GM19438 (cell line): ENCODE data around the gene CTSD.
A peak's percentile ranks its signal among the peaks of the same experiment; 100 is the strongest.
"Not testable (repeated sequence)": the region's sequence is repeated elsewhere in the genome, so short reads cannot be mapped to it uniquely, and the experiment has no call there.

Experiments
- ATAC-seq: cut with Tn5 transposase; IDR thresholded peaks from one replicate; pipeline ENCODE4 v1.9.1; 2021; ENCODE audit warnings: low read depth; ENCODE audit not compliant: unreplicated experiment

CTSD gene

GRCh38 chr11:1763796-1764661, at the start of gene CTSD:
Gene CTSD, minus strand, starts transcription at chr11:1763927. Its CDS starts 68 bp downstream, at chr11:1763859.
- ATAC-seq: peak; percentile 76

GRCh38 chr11:1813356-1813755, 49.6 kb upstream of the CTSD start:
- ATAC-seq: not testable (repeated sequence)

- no peak for ATAC-seq
Measured at GRCh38 chr11:1812801-1813200, 49.1 kb upstream of the CTSD start.

GRCh38 chr11:1812274-1812673, 48.5 kb upstream of the CTSD start:
- no peak for ATAC-seq

- no peak for ATAC-seq
Measured at GRCh38 chr11:1810761-1811160, 47.0 kb upstream of the CTSD start.

GRCh38 chr11:1807264-1807995, 43.7 kb upstream of the CTSD start:
- no peak for ATAC-seq

- no peak for ATAC-seq
Measured at GRCh38 chr11:1805525-1805924, 41.8 kb upstream of the CTSD start.

GRCh38 chr11:1803835-1804519, 40.2 kb upstream of the CTSD start:
- not testable (repeated sequence) for ATAC-seq

- ATAC-seq: no peak
Measured at GRCh38 chr11:1803246-1803645, 39.5 kb upstream of the CTSD start.

GRCh38 chr11:1797391-1798125, 33.8 kb upstream of the CTSD start:
- ATAC-seq: no peak

- ATAC-seq: no peak
Measured at GRCh38 chr11:1796413-1797011, 32.8 kb upstream of the CTSD start.

- ATAC-seq: no peak
Measured at GRCh38 chr11:1793081-1793480, 29.4 kb upstream of the CTSD start.

- no peak for ATAC-seq
Measured at GRCh38 chr11:1792461-1792860, 28.7 kb upstream of the CTSD start.

GRCh38 chr11:1791912-1792311, 28.2 kb upstream of the CTSD start:
- ATAC-seq: no peak

- no peak for ATAC-seq
Measured at GRCh38 chr11:1786466-1786865, 22.7 kb upstream of the CTSD start.

GRCh38 chr11:1785749-1786413, 22.2 kb upstream of the CTSD start:
- ATAC-seq: no peak

GRCh38 chr11:1784761-1785650, 21.3 kb upstream of the CTSD start:
- no peak for ATAC-seq

GRCh38 chr11:1783725-1784529, 20.2 kb upstream of the CTSD start:
- no peak for ATAC-seq
